PC-3 (cell line): ENCODE data around the gene VASN.

Experiments
- EZH2 ChIP-seq: fragments of 300-600 bp; sonication (generic); IDR thresholded peaks from one replicate; pipeline ENCODE4 v1.6.1; 2017; ENCODE audit warnings: antibody characterized with exemption, mild to moderate bottlenecking, low read length; ENCODE audit not compliant: unreplicated experiment
- TF ChIP-seq, protein P1 (sequence below): fragments of 300-600 bp; sonication (generic); conservative IDR thresholded peaks from 2 replicates; pipeline ENCODE4 v1.5.1; 2017; ENCODE audit warnings: antibody characterized with exemption, low read depth, mild to moderate bottlenecking, low read length

DNA sequence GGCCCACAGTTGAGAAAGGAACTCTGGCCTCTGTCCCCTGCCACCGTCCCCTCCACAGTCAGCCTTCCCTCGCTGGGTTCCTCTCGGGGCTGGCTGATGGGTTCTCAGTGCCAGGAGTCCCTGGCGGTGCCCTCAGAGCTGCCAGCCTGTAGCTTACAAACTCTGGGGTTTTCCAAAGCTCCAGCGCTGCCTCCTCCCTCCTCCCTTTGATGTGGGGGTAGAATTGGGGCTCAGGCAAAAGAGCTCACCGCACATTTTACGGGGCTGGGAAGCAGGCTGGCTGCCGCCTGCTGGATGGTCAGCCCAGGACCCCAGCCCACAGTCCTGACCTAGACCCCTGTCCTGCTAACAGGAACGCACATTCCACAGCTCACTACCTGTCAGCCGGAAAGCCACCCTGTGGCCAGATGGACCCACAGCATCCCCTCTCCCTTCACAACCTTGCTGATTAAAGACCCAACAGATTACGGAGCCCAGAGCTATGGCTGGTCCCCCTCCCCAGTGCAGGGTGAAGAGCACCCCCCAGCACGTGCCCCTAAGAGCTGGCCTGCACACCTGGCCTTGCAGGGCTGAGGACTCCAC, 6.0 kb downstream of the VASN start:
- TF ChIP-seq EZH2, result no peak
- TF ChIP-seq, protein P1, sequence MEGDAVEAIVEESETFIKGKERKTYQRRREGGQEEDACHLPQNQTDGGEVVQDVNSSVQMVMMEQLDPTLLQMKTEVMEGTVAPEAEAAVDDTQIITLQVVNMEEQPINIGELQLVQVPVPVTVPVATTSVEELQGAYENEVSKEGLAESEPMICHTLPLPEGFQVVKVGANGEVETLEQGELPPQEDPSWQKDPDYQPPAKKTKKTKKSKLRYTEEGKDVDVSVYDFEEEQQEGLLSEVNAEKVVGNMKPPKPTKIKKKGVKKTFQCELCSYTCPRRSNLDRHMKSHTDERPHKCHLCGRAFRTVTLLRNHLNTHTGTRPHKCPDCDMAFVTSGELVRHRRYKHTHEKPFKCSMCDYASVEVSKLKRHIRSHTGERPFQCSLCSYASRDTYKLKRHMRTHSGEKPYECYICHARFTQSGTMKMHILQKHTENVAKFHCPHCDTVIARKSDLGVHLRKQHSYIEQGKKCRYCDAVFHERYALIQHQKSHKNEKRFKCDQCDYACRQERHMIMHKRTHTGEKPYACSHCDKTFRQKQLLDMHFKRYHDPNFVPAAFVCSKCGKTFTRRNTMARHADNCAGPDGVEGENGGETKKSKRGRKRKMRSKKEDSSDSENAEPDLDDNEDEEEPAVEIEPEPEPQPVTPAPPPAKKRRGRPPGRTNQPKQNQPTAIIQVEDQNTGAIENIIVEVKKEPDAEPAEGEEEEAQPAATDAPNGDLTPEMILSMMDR, result no peak
